GM12878 (cell line): ENCODE data around the gene AOPEP. TPM values are rescaled to one million over a fixed set of nuclear protein-coding genes. Genes with fewer than 3 reads are reported as not detected.

Source experiments
- ATAC-seq: fragments of 200-7000 bp; cut with Tn5 transposase; 3 replicates; pipeline ENCODE4 v1.9.1; 2020; ENCODE audit warnings: mild to moderate bottlenecking, moderate library complexity
- BruUV-seq: library from RNA; stranded (reverse); fragments of 400-500 nt; replicated peaks from 2 replicates; lab custom pipeline; 2021; lab: Mats Ljungman, UMichigan
- CTCF ChIA-PET: fragments of 300-600 bp; sonication (Branson Sonifier 250); formaldehyde crosslinking; extraction: SDS; loops from one replicate; lab custom pipeline; 2021; ENCODE audit warnings: inconsistent platforms; lab: Yijun Ruan, JAX
- POLR2A ChIA-PET: fragments of 350-600 bp; formaldehyde crosslinking; extraction: SDS; loops from one replicate; lab custom pipeline; 2021; ENCODE audit warnings: inconsistent platforms; lab: Charles Lee
- RAD21 ChIA-PET: fragments of 300-600 bp; sonication (Branson Sonifier 250); formaldehyde crosslinking; loops from one replicate; lab custom pipeline; 2023; ENCODE audit warnings: antibody characterized with exemption; ENCODE audit not compliant: unreplicated experiment; lab: Charles Lee
- SMC1A ChIA-PET: fragments of 300-600 bp; sonication (Branson Sonifier 250); formaldehyde crosslinking; loops from one replicate; lab custom pipeline; 2023; ENCODE audit not compliant: unreplicated experiment, uncharacterized antibody; lab: Charles Lee
- DNase-seq: peaks from one replicate; pipeline ENCODE4 v3.0.0-alpha.2; 2011; ENCODE audit warnings: low read depth, low spot score
- FAIRE-seq: peaks from 3 replicates; lab custom pipeline; 2011; peaks lifted over from hg19 to GRCh38; lab: Jason Lieb, UNC
- H2AFZ ChIP-seq: 2 replicates; pipeline ENCODE4 v1.6.0; 2011; ENCODE audit warnings: low read depth, low read length, control low read depth; ENCODE audit not compliant: control insufficient read depth
- H3K27ac ChIP-seq: 2 replicates; pipeline ENCODE4 v1.5.1; 2011; ENCODE audit warnings: control low read depth; ENCODE audit not compliant: control insufficient read depth, insufficient read depth
- H3K27me3 ChIP-seq, 2 experiments: replicated peaks in 1 of 2; 2 replicates each; pipeline versions ENCODE4 v1.6.0 to v1.6.1; 2011; ENCODE audit warnings: low read length in 1 of 2; ENCODE audit not compliant: control insufficient read depth in 2 of 2, insufficient read depth in 2 of 2
- H3K36me3 ChIP-seq, 2 experiments: 2 replicates each; pipeline ENCODE4 v1.5.1; 2011; ENCODE audit warnings: low read length in 1 of 2; ENCODE audit not compliant: control insufficient read depth in 2 of 2, insufficient read depth in 2 of 2
- H3K4me1 ChIP-seq: 2 replicates; pipeline ENCODE4 v1.6.1; 2011; ENCODE audit warnings: mild to moderate bottlenecking, low read length, moderate library complexity, mixed read lengths; ENCODE audit not compliant: control insufficient read depth, insufficient read depth
- H3K4me2 ChIP-seq: 2 replicates; pipeline ENCODE4 v1.6.0; 2011; ENCODE audit warnings: control low read depth; ENCODE audit not compliant: control insufficient read depth, insufficient read depth
- H3K4me3 ChIP-seq: fragments of 200-600 bp; sonication (generic); 2 replicates; pipeline ENCODE4 v1.5.1; 2016
- H3K79me2 ChIP-seq: 2 replicates; pipeline ENCODE4 v1.6.0; 2011; ENCODE audit warnings: low read length; ENCODE audit not compliant: control insufficient read depth, insufficient read depth
- H3K9ac ChIP-seq: 2 replicates; pipeline ENCODE4 v1.8.0; 2011; ENCODE audit warnings: low read length, control low read depth, mixed read lengths; ENCODE audit not compliant: control insufficient read depth, insufficient read depth
- H3K9me3 ChIP-seq: replicated peaks from 3 replicates; pipeline ENCODE4 v1.5.1; 2011; ENCODE audit warnings: mild to moderate bottlenecking, low read length; ENCODE audit not compliant: control insufficient read depth, insufficient read depth
- H4K20me1 ChIP-seq: 2 replicates; pipeline ENCODE4 v1.6.0; 2011; ENCODE audit not compliant: control insufficient read depth, insufficient read depth
- BHLHE40 ChIP-seq, 2 experiments: fragments of 450-650 bp in 1 of 2; IDR thresholded peaks; 2 replicates each; pipeline ENCODE4 v1.6.1; 2011 to 2017; ENCODE audit warnings: low read depth in 2 of 2, borderline replicate concordance in 1 of 2, improper control_type of control experiment in 1 of 2, low read length in 1 of 2, mild to moderate bottlenecking in 1 of 2
- CBX3 ChIP-seq: fragments of 200-600 bp; sonication (generic); IDR thresholded peaks from 2 replicates; pipeline ENCODE4 v1.6.1; 2016; ENCODE audit warnings: low read depth, borderline replicate concordance
- MYB ChIP-seq: fragments of 150-350 bp; IDR thresholded peaks from 2 replicates; pipeline ENCODE4 v1.6.1; 2014; ENCODE audit warnings: mild to moderate bottlenecking, low read depth, low read length, borderline replicate concordance
- POLR2A ChIP-seq: IDR thresholded peaks from 2 replicates; pipeline ENCODE4 v1.6.1; 2011; ENCODE audit warnings: low read depth, mild to moderate bottlenecking, low read length
- RCOR1 ChIP-seq: conservative IDR thresholded peaks from 2 replicates; pipeline ENCODE4 v1.6.1; 2012; ENCODE audit warnings: low read depth, low read length, improper control_type of control experiment
- RFX5 ChIP-seq: IDR thresholded peaks from 2 replicates; pipeline ENCODE4 v1.6.1; 2011; ENCODE audit warnings: low read depth, low read length, improper control_type of control experiment
- STAT3 ChIP-seq: IDR thresholded peaks from 2 replicates; pipeline ENCODE4 v1.6.1; 2011; ENCODE audit warnings: low read depth, low read length, improper control_type of control experiment
- SUZ12 ChIP-seq: fragments of 200-600 bp; sonication (generic); IDR thresholded peaks from one replicate; pipeline ENCODE4 v1.6.1; 2018; ENCODE audit warnings: antibody characterized with exemption, mild to moderate bottlenecking; ENCODE audit not compliant: unreplicated experiment
- ZNF622 ChIP-seq: fragments of 450-650 bp; IDR thresholded peaks from 2 replicates; pipeline ENCODE4 v1.6.1; 2017; ENCODE audit warnings: mild to moderate bottlenecking, inconsistent platforms
- ZNF687 ChIP-seq: fragments of 450-650 bp; IDR thresholded peaks from 2 replicates; pipeline ENCODE4 v1.6.1; 2017; ENCODE audit warnings: mild to moderate bottlenecking, moderate library complexity
- WGBS: methylation state at CpG from one replicate; pipeline ENCODE4 v1.1.6; 2016; ENCODE audit warnings: low lambda C conversion rate; ENCODE audit not compliant: insufficient replicate concordance, insufficient coverage; ENCODE audit errors: missing lambda C conversion rate; 5-methylcytosine and 5-hydroxymethylcytosine counted together
- in situ Hi-C: fragments of 300-500 bp; cut with MboI; formaldehyde crosslinking; loops from 9 replicates; pipeline ENCODE4 v1.14.3; 2018; ENCODE audit warnings: mixed read lengths
- intact Hi-C: fragments of 100-400 bp; cut with micrococcal nuclease; formaldehyde crosslinking; loops from one replicate; pipeline ENCODE4 v1.14.2; 2022; ENCODE audit not compliant: unreplicated experiment
- polyA plus RNA-seq, 11 experiments: library from polyadenylated mRNA; depleted of rRNA in 4 of 11; unstranded in 6 of 11; stranded (reverse) in 5 of 11; fragments of >200 nt; fragmentation: Nextera tagmentation in 4 of 11; fragmentation: Illumina TruSeq in 1 of 11; extraction: Ambion mirVana in 4 of 11; extraction: Trizol in 1 of 11; gene quantifications; 1 replicate in 1 of 11; 2 replicates in 10 of 11; pipeline versions ENCODE4 v1.2.1 to v1.2.3, GENCODE V29; 2011 to 2016; ENCODE audit warnings: inconsistent platforms in 2 of 11, missing spikeins in 2 of 11, low read depth in 1 of 11
- total RNA-seq, 4 experiments: library from RNA; depleted of rRNA in 3 of 4; stranded (reverse); fragments of >200 nt in 3 of 4; fragmentation: Illumina TruSeq in 1 of 4; extraction: Trizol in 1 of 4; gene quantifications; 2 replicates each; pipeline versions ENCODE4 v1.2.1 to v1.2.3, GENCODE V29; 2013 to 2021
- TF ChIP-seq, protein P1 (sequence below): fragments of 450-650 bp; conservative IDR thresholded peaks from 2 replicates; pipeline ENCODE4 v1.6.1; 2017; ENCODE audit warnings: mild to moderate bottlenecking, moderate library complexity
- TF ChIP-seq, protein P2 (sequence below): IDR thresholded peaks from 2 replicates; pipeline ENCODE4 v1.6.1; 2012; ENCODE audit warnings: low read depth, low read length, improper control_type of control experiment

Gene AOPEP
- total and polyA plus RNA-seq, 10 of the 15 experiments (the other 5 are each of a cell fraction or from before 2014, with no cell fraction given), result 2.3 to 16.9 (median 10.1) TPM

DNA sequence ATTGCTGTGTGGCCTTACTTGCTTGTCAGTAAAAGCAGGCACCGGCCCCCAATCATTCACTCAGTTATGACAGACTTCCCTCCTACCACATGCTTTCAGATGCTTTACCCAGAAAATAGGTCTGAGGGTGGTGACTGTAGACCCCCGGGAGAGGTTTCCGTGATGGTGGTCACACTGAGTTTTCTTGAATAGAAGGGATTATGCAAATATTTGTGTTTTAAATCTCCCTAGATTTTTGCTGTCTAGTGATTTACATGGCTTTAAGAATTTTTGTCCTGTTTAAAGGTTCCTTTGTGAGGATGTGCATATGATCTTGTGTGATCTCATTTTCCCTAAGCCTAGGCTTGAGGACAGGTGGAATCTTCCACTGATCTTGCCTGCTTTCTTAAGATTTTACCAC lies 309.3 kb downstream of the AOPEP start (continued):
- TF ChIP-seq ZNF687 (no peak), RCOR1 (no peak), MYB (no peak), SUZ12 (no peak)
- TF ChIP-seq, protein P1, sequence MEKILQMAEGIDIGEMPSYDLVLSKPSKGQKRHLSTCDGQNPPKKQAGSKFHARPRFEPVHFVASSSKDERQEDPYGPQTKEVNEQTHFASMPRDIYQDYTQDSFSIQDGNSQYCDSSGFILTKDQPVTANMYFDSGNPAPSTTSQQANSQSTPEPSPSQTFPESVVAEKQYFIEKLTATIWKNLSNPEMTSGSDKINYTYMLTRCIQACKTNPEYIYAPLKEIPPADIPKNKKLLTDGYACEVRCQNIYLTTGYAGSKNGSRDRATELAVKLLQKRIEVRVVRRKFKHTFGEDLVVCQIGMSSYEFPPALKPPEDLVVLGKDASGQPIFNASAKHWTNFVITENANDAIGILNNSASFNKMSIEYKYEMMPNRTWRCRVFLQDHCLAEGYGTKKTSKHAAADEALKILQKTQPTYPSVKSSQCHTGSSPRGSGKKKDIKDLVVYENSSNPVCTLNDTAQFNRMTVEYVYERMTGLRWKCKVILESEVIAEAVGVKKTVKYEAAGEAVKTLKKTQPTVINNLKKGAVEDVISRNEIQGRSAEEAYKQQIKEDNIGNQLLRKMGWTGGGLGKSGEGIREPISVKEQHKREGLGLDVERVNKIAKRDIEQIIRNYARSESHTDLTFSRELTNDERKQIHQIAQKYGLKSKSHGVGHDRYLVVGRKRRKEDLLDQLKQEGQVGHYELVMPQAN, result no peak

DNA sequence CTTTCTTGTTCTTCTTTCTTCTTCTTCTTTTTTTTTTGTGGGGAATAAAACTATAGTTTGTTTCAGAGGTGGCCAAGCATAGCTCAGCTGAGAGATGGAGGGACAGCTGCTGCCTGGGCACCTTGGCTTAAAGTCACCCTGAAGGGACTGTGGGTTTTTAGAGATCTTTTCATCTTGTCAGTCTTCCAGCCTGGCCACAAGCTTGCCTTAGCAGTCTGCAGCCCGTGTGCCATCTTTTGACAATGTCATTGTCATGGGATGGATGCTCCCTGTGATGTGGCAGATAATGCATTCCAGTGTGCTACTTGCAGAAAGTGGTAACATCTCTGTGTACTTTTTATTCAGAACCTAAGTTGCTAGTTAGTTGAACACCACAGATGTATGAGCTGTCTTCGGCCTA lies 310.2 kb downstream of the AOPEP start:
- Histone ChIP-seq H3K27ac (no peak overlapping the region), H3K9me3 (no peaks in the 10 kb centered on the region), H3K9ac (no peak overlapping the region), H3K79me2 (no peaks in the 10 kb centered on the region), H3K27me3 (no peaks in the 10 kb centered on the region)
- intact Hi-C loops, result no loop called here
- FAIRE-seq, result no peak
- no peak for TF ChIP-seq POLR2A
- TF ChIP-seq, protein P2, sequence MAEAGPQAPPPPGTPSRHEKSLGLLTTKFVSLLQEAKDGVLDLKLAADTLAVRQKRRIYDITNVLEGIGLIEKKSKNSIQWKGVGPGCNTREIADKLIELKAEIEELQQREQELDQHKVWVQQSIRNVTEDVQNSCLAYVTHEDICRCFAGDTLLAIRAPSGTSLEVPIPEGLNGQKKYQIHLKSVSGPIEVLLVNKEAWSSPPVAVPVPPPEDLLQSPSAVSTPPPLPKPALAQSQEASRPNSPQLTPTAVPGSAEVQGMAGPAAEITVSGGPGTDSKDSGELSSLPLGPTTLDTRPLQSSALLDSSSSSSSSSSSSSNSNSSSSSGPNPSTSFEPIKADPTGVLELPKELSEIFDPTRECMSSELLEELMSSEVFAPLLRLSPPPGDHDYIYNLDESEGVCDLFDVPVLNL, result no peak
- TF ChIP-seq CBX3, result no peak
- TF ChIP-seq BHLHE40 (IDR thresholded peaks at IDR 0.05; ENCODE audit: borderline replicate concordance in 1 of 2, low read depth in 2 of 2, low read length in 1 of 2), result no peak
- no peak for TF ChIP-seq STAT3
- no peak for TF ChIP-seq ZNF622
- no peak for TF ChIP-seq RFX5
- TF ChIP-seq, all 136 proteins: peak for 0
- no peaks in the 10 kb centered on the region; the same call in 1 of the 2 replicates for H3K4me1 ChIP-seq
- in situ Hi-C loops, result no loop called here
- SMC1A ChIA-PET, result interaction anchor here (0.6 to 1.8 kb wide), 5 partner anchors 13 to 131 kb away, joined by 3 to 4 read pairs (median 3); no protein-coding TSS in a partner anchor
- CTCF ChIA-PET, result no interaction called here
- POLR2A ChIA-PET, result interaction anchor here (0.6 kb wide), 1 partner anchor 309 kb away, joined by 3 read pairs; no protein-coding TSS in a partner anchor
- no peaks in the 10 kb centered on the region for H4K20me1 ChIP-seq
- no TSS peak for BruUV-seq
- DNase-seq (no peak), ATAC-seq (no peak)
- RAD21 ChIA-PET, result no interaction called here
- 78% methylated on average over 2 of the region's 2 CpGs for WGBS
- no peak overlapping the region for H3K4me2 ChIP-seq
- no peak overlapping the region for H2AFZ ChIP-seq
- peaks cover 0 to 1% of the 10 kb centered on the region in 2 experiments; a peak in 2 of 4 replicates for H3K36me3 ChIP-seq
- no peak overlapping the region for H3K4me3 ChIP-seq
